ENCODE results near the gene RPL32. TPM values are rescaled to one million over a fixed set of nuclear protein-coding genes. Genes with fewer than 3 reads are reported as not detected.

Gene RPL32
- polyA plus RNA-seq, 1 of the 3 experiments (the other 2 are of a cell fraction), result 2,311 TPM

DNA sequence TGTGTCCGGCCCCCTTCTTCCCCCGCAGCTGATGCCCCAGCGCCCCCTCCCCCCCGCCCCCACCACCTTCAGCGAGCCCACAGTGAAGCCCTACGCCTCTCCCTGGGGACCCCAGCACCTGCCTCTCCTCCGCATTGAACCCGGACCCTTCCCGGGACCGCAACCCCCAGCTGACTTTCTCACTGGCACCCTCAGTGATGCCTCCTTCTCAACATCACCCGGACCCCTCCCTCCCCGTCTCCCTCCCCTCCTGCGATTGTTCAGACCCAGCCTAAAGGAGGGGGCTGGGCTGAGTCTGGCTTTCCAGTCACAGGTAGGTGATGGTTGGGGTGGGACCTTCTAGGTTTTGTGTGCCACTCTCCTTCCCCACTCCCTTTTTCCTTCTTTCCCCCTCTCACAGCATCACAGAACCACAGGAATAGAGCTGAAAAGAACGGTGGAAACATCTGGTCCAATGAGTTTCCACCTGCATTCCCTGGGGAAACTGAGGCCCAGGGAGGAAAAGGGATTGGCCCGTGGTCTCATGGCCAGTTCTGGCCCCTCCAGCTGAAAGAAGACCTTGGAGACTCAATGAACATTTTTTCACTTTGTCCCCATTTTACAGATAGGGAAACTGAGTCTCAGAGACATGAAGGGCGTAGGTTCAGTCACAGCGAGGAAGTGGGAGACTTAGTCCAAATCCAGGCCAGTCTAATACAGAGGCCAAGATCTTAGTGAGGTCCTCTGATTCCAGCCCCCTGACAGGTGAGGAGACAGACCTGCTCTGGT, 44.1 kb downstream of the RPL32 start:
- ChIA-PET POLR2A (interaction anchor here (1.7 kb wide), 1 partner anchor 13 kb away, joined by 9 read pairs; no protein-coding TSS in a partner anchor), CTCF (interaction anchor here (0.7 to 3.2 kb wide), 8 partner anchors 9 to 295 kb away, joined by 3 to 29 read pairs (median 4); no protein-coding TSS in a partner anchor)
- no peak overlapping the region for H3K9ac ChIP-seq
- H4K20me1 ChIP-seq (ENCODE audit: insufficient read depth), result no peaks in the 10 kb centered on the region
- no peak for DNase-seq
- H3K4me2 ChIP-seq, result 0 out of 2 replicates have a peak overlapping the region, but pooled peaks have one; percentile 74
- TF ChIP-seq, protein P1, sequence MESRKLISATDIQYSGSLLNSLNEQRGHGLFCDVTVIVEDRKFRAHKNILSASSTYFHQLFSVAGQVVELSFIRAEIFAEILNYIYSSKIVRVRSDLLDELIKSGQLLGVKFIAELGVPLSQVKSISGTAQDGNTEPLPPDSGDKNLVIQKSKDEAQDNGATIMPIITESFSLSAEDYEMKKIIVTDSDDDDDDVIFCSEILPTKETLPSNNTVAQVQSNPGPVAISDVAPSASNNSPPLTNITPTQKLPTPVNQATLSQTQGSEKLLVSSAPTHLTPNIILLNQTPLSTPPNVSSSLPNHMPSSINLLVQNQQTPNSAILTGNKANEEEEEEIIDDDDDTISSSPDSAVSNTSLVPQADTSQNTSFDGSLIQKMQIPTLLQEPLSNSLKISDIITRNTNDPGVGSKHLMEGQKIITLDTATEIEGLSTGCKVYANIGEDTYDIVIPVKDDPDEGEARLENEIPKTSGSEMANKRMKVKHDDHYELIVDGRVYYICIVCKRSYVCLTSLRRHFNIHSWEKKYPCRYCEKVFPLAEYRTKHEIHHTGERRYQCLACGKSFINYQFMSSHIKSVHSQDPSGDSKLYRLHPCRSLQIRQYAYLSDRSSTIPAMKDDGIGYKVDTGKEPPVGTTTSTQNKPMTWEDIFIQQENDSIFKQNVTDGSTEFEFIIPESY (IDR thresholded peaks at IDR 0.05; ENCODE audit: borderline replicate concordance, low read depth), result no peak
- TF ChIP-seq, protein P2, sequence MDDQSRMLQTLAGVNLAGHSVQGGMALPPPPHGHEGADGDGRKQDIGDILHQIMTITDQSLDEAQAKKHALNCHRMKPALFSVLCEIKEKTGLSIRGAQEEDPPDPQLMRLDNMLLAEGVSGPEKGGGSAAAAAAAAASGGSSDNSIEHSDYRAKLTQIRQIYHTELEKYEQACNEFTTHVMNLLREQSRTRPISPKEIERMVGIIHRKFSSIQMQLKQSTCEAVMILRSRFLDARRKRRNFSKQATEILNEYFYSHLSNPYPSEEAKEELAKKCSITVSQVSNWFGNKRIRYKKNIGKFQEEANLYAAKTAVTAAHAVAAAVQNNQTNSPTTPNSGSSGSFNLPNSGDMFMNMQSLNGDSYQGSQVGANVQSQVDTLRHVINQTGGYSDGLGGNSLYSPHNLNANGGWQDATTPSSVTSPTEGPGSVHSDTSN (IDR thresholded peaks at IDR 0.05), result no peak
- TF ChIP-seq, protein P3, sequence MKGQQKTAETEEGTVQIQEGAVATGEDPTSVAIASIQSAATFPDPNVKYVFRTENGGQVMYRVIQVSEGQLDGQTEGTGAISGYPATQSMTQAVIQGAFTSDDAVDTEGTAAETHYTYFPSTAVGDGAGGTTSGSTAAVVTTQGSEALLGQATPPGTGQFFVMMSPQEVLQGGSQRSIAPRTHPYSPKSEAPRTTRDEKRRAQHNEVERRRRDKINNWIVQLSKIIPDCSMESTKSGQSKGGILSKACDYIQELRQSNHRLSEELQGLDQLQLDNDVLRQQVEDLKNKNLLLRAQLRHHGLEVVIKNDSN (IDR thresholded peaks at IDR 0.05; ENCODE audit: borderline replicate concordance, low read depth), result no peak
- no peak for TF ChIP-seq RCOR1 (IDR thresholded peaks at IDR 0.05; ENCODE audit: low read length)
- TF ChIP-seq RAD21 (IDR thresholded peaks at IDR 0.05; ENCODE audit: low read length), result no peak
- TF ChIP-seq SIN3A (IDR thresholded peaks at IDR 0.05; ENCODE audit: borderline replicate concordance, low read depth, low read length), result no peak
- TF ChIP-seq POLR2AphosphoS5 (IDR thresholded peaks at IDR 0.05; ENCODE audit: low read depth, low read length), result no peak
- no peak for TF ChIP-seq RXRA (IDR thresholded peaks at IDR 0.05; ENCODE audit: borderline replicate concordance, low read depth)
- TF ChIP-seq MEF2A (IDR thresholded peaks at IDR 0.05; ENCODE audit: borderline replicate concordance, low read depth), result no peak
- TF ChIP-seq, protein P4, sequence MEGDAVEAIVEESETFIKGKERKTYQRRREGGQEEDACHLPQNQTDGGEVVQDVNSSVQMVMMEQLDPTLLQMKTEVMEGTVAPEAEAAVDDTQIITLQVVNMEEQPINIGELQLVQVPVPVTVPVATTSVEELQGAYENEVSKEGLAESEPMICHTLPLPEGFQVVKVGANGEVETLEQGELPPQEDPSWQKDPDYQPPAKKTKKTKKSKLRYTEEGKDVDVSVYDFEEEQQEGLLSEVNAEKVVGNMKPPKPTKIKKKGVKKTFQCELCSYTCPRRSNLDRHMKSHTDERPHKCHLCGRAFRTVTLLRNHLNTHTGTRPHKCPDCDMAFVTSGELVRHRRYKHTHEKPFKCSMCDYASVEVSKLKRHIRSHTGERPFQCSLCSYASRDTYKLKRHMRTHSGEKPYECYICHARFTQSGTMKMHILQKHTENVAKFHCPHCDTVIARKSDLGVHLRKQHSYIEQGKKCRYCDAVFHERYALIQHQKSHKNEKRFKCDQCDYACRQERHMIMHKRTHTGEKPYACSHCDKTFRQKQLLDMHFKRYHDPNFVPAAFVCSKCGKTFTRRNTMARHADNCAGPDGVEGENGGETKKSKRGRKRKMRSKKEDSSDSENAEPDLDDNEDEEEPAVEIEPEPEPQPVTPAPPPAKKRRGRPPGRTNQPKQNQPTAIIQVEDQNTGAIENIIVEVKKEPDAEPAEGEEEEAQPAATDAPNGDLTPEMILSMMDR (IDR thresholded peaks at IDR 0.05), result no peak
- TF ChIP-seq, protein P5, sequence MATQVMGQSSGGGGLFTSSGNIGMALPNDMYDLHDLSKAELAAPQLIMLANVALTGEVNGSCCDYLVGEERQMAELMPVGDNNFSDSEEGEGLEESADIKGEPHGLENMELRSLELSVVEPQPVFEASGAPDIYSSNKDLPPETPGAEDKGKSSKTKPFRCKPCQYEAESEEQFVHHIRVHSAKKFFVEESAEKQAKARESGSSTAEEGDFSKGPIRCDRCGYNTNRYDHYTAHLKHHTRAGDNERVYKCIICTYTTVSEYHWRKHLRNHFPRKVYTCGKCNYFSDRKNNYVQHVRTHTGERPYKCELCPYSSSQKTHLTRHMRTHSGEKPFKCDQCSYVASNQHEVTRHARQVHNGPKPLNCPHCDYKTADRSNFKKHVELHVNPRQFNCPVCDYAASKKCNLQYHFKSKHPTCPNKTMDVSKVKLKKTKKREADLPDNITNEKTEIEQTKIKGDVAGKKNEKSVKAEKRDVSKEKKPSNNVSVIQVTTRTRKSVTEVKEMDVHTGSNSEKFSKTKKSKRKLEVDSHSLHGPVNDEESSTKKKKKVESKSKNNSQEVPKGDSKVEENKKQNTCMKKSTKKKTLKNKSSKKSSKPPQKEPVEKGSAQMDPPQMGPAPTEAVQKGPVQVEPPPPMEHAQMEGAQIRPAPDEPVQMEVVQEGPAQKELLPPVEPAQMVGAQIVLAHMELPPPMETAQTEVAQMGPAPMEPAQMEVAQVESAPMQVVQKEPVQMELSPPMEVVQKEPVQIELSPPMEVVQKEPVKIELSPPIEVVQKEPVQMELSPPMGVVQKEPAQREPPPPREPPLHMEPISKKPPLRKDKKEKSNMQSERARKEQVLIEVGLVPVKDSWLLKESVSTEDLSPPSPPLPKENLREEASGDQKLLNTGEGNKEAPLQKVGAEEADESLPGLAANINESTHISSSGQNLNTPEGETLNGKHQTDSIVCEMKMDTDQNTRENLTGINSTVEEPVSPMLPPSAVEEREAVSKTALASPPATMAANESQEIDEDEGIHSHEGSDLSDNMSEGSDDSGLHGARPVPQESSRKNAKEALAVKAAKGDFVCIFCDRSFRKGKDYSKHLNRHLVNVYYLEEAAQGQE (IDR thresholded peaks at IDR 0.05; ENCODE audit: low read depth, low read length), result no peak
- TF ChIP-seq TEAD4 (IDR thresholded peaks at IDR 0.05; ENCODE audit: borderline replicate concordance, insufficient read depth), result no peak
- TF ChIP-seq YY1 (IDR thresholded peaks at IDR 0.05; ENCODE audit: low read depth), result no peak
- TF ChIP-seq SMC3 (IDR thresholded peaks at IDR 0.05; ENCODE audit: low read depth, low read length), result no peak
- H3K4me1 ChIP-seq (ENCODE audit: control insufficient read depth in 1 of 2, insufficient read depth in 2 of 2, low read depth in 1 of 2, low read length in 1 of 2), result peaks cover 0 to 5% of the 10 kb centered on the region in 2 experiments; a peak in 2 of 4 replicates
- H3K9me3 ChIP-seq, result no peaks in the 10 kb centered on the region
- H3K79me2 ChIP-seq (ENCODE audit: insufficient read depth), result no peaks in the 10 kb centered on the region
- no peak overlapping the region for H2AFZ ChIP-seq (ENCODE audit: low read depth)
- H3K4me3 ChIP-seq (ENCODE audit: low read depth in 2 of 2, low read length in 1 of 2), result peak overlapping the region in 1 of 2 experiments; percentile 52; a peak in 2 of 4 replicates
- no peaks in the 10 kb centered on the region for H3K27me3 ChIP-seq (ENCODE audit: insufficient read depth)
- 73% methylated on average over 17 of the region's 17 CpGs for WGBS (ENCODE audit: low lambda C conversion rate)
- H3K9me2 ChIP-seq, result no peaks in the 10 kb centered on the region
- no peaks in the 10 kb centered on the region for H3K36me3 ChIP-seq (replicated peaks in 1 of 2; ENCODE audit: control insufficient read depth in 1 of 2, insufficient read depth in 2 of 2, low read length in 1 of 2)
- H3K27ac ChIP-seq (ENCODE audit: low read depth in 2 of 2, low read length in 1 of 2), result peak overlapping the region in 1 of 2 experiments; percentile 44; a peak in 1 of 4 replicates
- peaks cover 3% of the 10 kb centered on the region for H3F3A ChIP-seq (replicated peaks; ENCODE audit: insufficient read depth)

Data from SK-N-SH (cell line).